ENCODE measurements around the gene SPECC1L.
"Not testable (repeated sequence)": the region's sequence is repeated elsewhere in the genome, so short reads cannot be mapped to it uniquely, and the experiment has no call there.

The SPECC1L gene

DNA sequence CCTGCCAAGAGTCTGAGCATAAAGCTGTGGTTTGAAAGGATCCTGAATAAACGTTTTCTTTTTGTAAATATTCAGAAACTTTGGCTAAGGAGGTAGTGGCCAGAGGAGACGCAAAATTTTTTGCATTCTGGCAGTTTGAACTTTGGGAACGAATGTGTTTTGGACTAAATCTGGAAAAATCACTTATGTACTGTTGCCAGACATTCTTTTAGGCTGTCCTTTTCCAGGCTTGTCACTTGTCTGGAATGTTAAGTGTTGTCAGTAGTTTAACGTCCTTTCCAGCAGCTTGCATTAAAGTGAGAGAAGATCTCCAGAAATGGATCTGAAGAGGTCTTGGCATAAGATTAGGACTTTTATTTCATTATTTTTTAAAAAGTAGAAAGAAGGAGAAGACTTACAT is 18.5 kb downstream of the SPECC1L start:
- DNase-seq: no peak

DNA sequence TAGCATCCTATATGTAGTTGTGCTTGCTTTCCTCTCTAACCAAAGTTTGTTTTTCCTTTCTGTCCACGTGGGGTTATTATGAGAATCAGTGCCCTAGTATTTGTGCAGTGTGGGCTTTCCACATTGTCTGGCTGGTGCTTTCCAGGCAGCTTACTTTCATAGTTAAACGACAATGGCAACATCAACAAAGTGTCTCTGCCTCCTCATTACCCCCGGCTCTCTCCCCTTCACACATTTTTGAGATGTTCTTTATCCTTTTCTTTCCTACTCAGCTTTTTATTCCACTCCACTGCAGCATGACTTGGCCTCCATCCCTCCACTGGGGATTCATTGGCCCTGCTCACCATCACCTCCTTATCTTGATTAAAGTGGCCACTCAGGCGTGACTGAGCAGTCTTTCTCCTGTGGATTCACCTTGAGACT is 19.1 kb downstream of the SPECC1L start:
- DNase-seq: no peak

DNA sequence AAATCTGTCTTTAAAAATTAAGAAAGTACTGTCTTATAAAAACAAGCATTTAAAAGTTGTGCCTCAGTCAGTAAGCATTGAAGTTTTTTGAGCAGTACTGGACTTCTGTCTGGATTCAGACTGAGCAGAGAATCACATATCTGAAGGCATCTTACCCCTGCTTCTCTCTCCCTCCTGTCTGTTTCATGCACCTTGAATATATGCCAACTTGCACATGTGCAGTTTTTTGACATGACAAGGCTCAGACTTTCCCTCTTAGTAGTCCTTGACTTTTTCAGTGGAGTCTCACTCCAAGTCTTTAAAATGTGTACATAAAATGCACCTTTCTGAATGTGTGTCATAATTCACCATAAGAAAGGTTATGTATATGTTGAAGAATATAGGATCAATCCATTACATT is 19.8 kb downstream of the SPECC1L start:
- DNase-seq: no peak

DNA sequence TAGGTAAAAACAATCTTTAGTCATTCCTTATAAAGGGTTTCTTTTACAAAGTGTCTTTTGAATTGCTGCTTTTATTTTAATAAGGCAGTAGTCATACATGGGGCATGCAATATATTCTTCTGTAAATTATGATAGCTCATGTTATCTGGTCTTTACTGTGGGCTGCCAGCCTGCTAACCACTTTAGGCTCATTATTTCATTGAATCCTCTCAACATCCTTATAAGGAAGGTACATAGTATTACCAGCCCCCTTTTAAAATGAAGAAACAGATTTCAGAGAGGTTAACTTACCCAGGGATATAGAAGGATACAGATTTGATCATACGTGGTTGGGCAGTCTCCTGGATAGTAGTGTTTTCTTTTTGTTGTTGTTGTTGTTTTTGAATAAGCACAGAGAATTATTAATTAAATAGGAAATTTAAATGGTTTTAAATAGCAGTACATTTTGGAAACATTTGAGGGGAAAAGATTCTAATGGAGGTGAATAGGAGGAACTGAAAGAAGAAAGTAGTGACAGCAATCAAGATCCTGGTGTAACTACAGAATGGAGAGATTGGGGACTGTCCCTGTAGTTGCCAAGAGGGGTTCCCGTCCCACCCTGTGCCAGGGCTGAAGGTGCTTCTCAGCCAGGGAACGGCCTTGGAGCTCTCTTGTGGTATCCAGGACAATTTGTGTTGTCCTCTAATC is 21.0 kb downstream of the SPECC1L start:
- DNase-seq: no peak

DNA sequence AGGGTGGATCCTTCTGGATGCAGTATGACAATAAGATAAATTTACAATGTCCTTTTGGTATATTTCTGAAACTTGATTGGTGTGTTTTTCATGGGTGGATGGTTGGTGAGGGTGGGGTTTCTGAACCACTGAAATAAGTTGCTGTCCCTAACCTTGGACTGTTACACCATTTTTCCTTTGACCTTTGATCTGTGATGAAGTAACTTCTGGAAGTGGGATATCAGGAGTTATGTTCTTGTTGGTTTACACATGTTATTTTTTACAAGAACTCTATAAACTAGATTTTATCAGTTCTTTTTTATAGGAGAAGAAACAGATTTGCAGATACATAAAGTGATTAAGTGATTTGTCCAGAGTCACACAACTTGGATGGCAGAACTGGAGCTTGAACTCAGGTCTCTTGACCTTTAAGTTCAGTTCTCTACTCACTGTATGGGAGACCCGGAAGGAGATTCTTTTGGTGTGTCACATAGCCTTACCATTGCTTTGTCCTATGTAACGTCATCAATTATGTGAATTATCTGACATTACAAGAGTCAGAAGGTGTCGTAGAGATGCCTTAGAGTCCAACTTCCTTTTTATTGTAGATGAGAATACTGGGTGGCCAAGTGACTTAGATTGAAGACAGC is 21.7 kb downstream of the SPECC1L start:
- not testable (repeated sequence) for DNase-seq

DNA sequence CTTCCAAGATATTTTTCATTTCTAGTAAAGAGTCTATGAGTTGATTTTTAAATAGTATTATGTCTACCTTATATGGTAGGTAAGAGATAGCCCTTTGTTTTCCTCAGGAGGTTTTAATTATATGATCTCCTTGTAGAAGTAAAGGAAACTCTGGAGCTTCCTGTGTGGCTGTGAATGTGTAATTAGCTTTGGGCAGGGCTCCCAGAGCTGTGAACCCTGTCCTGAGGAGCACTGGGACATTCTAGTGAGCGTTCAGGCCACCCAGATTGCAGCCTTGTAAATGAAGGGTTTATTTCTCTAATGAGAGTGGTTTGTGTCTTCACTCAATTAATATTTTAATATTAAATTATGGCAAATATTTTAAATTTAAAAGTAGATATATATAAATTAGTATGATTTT is 24.3 kb downstream of the SPECC1L start:
- DNase-seq: not testable (repeated sequence)

DNA sequence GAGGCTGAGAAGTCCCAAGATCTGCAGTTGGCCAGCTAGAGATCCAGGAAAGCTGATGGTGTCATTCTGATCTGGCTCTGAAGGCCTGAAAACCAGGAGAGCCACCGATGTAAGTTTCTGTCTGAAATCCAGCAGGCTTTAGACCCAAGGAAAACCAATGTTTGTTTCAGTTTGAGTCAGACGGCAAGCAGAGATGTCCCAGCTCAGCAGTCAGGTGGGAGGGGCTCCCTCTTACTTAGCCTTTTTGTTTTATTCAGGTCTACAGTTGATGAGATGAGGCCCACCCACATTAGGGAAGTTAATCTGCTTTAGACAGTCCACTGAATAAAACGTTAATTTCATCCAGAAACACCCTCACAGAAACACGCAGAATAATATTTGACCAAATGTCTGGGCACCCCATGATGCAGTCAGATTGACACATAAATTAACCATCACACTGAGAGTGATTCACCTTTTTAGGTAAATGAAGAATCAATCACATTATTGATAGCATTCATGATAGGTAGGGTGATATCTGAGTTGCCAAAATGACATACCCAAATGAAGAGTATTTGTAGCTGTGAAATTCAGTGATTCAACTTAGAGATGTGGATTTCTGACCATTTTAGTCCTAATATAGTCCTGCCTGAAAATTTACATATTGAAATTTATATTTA is 28.0 kb downstream of the SPECC1L start:
- DNase-seq: not testable (repeated sequence)

DNA sequence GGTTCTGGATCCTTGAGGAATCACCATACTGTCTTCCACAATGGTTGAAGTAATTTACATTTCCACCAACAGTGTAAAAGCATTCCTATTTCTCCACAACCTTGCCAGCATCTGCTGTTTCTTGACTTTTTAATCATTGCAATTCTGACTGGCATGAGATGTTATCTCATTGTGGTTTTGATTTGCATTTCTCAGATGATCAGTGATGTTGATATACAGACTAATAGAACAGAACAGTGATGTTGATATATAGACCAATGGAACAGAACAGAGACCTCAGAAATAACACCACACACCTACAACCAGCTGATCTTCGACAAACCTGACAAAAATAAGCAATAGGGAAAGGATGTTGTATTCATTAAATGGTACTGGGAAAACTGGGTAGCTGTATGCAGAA is 29.9 kb downstream of the SPECC1L start:
- DNase-seq: not testable (repeated sequence)

DNA sequence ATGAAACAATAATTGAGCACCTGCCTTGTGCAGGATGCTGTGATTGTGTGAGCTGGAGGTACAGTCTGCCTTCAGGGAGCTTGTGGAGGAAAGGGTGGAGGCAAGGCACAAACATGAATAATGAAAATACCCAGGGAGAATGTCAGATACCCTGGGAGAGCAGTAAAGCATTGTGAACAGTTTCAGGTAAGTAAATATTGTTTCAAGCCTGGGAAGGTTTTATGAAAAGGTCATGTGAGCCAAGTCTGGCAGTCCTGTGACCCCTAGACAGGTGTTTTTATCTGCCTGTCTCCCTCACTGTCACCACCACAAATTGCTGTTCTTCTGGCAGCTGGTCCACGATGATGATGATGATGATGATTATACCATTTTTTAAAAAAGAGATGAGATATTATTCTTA is 32.0 kb downstream of the SPECC1L start:
- no peak for DNase-seq

DNA sequence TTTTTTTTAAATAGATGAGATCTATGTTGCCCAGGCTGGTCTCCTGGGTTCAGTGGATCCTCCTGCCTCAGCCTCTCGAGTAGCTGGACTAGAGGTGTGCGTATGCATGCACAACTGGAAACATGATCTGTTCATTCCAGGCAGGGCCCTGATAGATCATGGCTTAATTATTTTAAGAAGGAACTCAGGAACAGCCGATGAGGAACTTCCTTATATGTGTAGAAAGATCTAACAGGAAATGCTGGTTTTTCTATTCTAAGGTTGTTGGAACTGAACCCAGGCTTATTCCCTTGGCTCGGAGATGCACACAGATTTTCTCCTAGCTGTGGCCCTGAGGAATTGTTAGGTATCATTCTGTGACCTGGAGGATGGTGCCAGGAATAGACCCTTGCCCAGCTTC is 32.4 kb downstream of the SPECC1L start:
- DNase-seq: no peak

DNA sequence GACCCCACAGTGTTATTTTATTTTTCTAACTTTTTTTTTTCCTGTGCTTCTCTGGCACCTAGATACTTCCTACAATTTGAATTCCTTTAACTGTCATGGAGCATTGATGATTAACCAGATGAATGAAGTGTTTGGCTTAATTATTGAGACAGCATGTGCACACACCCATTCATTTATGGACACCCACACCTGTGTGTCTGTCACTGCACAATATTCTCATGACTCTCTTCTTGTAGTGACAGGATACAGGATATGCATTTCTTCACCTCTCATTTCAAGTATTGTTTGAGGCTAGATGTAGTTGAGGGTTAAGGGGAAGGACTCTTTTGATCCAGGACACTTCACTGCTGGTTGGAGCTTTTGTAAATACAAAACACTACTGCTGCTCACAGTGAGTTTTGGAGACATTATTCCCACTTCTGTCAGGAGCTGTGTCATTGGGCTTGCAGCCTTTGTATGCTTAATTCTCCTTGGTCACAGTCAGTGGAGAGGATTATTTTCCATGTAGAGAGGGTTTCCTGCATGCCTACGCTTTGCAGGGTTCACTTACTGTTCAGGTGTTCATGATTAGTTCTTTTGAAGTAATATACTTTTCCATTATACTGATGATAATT is 33.5 kb downstream of the SPECC1L start:
- no peak for DNase-seq

DNA sequence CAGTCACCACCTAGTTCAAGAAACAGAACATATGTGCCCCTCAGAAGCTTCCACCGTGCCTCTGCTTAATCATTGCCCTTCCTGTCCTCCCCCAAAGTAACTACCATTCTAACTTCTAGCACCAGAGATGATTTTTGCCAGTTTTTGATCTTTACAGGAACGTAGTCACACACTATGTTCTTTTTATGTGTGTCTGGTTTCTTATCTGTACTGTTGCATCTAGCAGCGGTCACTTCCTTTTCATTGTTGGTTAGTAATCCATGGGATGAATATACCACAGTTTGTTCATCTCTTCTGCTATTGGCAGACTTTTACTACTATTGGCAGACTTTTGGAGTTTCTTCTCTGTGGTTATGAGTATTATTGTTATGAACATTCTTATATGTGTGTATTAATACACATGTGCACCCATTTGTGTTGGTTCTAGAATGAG is 34.6 kb downstream of the SPECC1L start:
- DNase-seq: no peak

DNA sequence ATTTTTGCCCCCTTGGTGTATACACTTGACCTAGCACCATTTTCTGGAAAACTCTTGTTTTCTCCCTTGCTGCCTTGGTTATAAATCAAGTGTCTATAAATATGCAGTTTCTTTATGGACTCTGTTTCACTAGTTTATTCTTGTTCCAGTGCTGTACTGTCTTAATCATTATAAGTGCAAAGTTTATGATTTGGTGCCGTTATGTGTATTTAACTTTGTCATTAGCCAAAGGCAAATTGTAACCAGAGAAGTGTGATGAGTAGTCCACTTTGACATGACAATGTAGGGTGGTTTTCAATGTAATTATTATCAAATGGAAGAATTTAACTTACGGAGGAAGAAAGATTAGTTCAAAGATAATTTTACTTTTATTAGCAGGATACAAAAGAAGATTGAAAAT is 40.3 kb downstream of the SPECC1L start:
- no peak for DNase-seq

DNA sequence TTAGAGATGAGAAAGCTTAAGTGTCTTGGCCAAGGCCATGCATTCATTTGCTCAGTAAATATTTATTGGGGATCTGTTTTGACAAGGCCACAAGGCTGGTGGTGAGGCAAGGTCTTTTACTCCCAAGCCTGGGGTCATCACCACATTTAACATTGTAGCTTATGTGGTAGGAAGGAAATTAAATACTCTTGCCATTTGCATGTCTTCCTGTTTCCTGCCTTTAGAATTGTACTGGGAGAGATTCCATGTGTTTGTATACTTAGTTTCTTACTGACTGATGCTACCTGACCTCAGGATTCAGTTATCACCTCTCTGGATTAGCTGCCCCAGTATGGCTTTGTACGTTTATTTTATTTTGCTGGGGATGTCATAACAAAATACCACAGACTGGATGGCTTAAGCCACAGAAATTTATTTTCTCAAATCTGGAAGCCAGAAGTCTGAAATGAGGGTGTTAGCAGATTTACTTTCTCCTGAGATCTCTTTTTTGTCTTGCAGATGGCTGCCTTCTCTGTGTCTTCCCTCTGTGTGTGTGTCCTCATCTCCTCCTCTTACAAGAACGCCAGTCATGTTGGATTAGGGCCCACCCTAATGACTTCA is 44.8 kb downstream of the SPECC1L start:
- no peak for DNase-seq

DNA sequence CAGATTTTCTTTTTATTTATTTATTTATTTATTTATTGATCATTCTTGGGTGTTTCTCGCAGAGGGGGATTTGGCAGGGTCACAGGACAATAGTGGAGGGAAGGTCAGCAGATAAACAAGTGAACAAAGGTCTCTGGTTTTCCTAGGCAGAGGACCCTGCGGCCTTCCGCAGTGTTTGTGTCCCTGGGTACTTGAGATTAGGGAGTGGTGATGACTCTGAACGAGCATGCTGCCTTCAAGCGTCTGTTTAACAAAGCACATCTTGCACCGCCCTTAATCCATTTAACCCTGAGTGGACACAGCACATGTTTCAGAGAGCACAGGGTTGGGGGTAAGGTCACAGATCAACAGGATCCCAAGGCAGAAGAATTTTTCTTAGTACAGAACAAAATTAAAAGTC is 45.6 kb downstream of the SPECC1L start:
- DNase-seq: not testable (repeated sequence)

DNA sequence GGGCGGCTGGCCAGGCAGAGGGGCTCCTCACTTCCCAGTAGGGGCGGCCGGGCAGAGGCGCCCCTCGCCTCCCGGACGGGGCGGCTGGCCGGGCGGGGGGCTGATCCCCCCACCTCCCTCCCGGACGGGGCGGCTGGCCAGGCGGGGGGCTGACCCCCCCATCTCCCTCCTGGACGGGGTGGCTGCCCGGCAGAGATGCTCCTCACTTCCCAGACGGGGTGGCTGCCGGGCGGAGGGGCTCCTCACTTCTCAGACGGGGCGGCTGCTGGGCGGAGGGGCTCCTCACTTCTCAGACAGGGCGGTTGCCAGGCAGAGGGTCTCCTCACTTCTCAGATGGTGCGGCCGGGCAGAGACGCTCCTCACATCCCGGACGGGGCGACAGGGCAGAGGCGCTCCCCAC is 46.9 kb downstream of the SPECC1L start:
- not testable (repeated sequence) for DNase-seq

DNA sequence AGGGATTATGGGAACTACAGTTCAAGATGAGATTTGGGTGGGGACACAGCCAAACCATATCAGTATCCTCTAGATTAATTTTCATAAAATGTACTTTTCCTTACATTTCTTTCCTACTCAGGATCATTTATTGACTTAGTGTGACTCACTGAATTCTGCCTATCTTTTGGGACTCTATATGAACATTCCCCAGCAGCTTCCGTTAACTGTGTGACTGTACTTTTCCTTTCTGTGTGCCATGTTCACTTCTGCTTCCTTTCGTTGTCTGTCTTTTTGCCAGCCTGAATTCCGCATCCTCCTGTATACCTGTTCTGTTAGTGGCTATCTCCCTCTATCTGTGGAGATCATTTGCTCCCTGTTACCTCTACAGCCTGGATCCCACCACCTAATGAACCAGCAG is 48.8 kb downstream of the SPECC1L start:
- DNase-seq: no peak

DNA sequence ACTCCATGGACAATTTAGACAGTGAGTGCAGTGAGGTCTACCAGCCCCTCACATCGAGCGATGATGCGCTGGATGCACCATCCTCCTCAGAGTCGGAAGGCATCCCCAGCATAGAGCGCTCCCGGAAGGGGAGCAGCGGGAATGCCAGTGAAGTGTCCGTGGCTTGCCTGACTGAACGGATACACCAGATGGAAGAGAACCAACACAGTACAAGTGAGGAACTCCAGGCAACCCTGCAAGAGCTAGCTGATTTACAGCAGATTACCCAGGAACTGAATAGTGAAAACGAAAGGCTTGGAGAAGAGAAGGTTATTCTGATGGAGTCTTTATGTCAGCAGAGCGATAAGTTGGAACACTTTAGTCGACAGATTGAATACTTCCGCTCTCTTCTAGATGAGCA is 51.4 kb downstream of the SPECC1L start:
- no peak for DNase-seq

DNA sequence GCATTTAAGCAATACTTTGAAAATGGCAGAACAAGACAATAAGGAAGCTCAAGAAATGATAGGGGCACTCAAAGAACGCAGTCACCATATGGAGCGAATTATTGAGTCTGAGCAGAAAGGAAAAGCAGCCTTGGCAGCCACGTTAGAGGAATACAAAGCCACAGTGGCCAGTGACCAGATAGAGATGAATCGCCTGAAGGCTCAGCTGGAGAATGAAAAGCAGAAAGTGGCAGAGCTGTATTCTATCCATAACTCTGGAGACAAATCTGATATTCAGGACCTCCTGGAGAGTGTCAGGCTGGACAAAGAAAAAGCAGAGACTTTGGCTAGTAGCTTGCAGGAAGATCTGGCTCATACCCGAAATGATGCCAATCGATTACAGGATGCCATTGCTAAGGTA is 51.9 kb downstream of the SPECC1L start:
- DNase-seq: no peak

DNA sequence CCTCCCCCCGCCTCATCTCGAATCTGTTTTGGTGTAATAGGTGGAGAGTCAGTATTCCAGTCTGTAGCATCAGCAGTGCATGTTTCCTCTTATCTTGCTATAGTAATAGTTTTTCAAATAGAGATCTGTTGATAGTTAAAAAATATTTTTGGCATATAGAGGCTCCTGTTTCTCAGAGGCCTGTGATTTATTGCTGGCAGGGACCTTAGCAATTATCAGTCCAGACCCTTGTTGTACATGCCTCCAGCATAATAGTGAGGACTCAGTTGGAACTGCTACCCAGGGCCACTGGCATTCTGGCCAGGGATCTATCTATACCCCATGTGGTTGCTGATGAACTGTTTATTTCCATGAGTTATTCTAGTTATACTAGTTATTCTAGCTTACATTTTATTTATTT is 52.6 kb downstream of the SPECC1L start:
- DNase-seq: no peak

DNA sequence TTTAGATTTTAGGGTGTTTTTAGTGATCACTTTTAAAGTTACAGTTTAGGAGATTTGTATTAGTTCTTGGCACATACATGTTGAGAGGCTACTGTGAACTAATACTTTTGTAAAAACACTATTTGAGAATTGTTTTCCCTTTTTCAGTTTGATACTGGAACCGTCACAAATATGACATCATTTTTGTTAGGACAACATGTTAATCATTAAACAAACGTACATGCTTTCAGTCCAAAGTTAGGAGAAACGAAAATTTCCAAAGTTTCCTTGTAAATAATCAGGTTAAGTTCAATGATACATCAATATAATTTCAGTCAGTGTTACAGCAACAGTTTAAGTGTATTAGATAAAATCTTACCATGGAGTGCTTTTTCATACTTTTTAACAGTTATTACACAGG is 53.1 kb downstream of the SPECC1L start:
- no peak for DNase-seq

DNA sequence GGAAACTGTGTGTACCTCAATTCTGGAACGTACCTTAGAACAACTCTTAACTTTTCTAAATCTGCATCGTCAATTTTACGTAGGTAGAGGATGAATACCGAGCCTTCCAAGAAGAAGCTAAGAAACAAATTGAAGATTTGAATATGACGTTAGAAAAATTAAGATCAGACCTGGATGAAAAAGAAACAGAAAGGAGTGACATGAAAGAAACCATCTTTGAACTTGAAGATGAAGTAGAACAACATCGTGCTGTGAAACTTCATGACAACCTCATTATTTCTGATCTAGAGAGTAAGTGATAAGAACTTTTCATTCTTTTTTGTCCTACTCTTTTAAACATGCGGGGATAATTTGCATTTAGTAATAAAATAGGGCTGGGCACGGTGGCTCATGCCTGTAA is 53.5 kb downstream of the SPECC1L start:
- no peak for DNase-seq

DNA sequence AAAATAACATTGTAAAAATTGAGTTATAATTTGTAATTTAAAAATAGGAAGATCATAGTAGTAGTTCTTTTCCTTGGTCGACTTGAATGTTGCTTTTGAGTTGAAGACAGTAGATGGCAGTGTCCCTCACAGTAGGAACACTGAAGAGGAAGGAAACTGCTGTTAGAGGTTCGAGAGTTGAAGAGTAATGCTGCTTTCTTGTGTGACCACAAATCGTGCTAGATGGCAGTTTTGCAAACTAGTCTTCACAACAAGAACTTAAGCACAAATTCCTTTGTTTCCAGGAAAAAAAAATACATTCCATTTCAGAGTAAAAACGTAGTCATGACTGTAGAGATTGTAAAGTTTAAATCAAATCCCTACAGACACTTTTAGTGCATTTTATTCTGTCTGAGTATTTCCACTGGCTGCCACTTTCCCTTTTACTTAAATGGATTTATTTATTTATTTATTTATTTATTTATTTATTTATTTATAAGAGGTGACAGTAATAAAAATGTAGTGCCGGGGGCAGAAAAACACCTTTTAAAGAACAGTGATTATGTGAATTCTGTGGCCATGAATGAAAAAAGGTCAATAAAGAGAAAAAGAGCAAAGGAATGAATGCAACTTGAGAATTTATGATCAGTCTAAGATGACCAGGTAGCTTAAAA is 54.6 kb downstream of the SPECC1L start:
- no peak for DNase-seq

Data from NCI-H1048 (cell line).